KMS-11 (cell line): ENCODE data around the gene ELFN1.

Experiments
- H2AFZ ChIP-seq: fragments of 200-600 bp; sonication (generic); 2 replicates; pipeline ENCODE4 v1.6.1; 2016; ENCODE audit warnings: antibody characterized with exemption, mixed run types, low read depth
- H3K27ac ChIP-seq: fragments of 200-600 bp; sonication (generic); 2 replicates; pipeline ENCODE4 v1.6.1; 2016; ENCODE audit warnings: mild to moderate bottlenecking, mixed run types
- H3K27me3 ChIP-seq: fragments of 200-600 bp; sonication (generic); 2 replicates; pipeline ENCODE4 v1.6.1; 2017; ENCODE audit warnings: mild to moderate bottlenecking, low read depth, mixed run types, moderate library complexity; ENCODE audit not compliant: insufficient read depth
- H3K36me3 ChIP-seq: fragments of 200-600 bp; sonication (generic); 2 replicates; pipeline ENCODE4 v1.6.1; 2017; ENCODE audit warnings: mild to moderate bottlenecking, mixed run types; ENCODE audit not compliant: insufficient read depth
- H3K4me1 ChIP-seq: fragments of 200-600 bp; sonication (generic); 2 replicates; pipeline ENCODE4 v1.6.1; 2016; ENCODE audit warnings: mild to moderate bottlenecking, low read depth, mixed run types; ENCODE audit not compliant: poor library complexity, severe bottlenecking
- H3K4me2 ChIP-seq: fragments of 200-600 bp; sonication (generic); 2 replicates; pipeline ENCODE4 v1.7.0; 2016; ENCODE audit warnings: mild to moderate bottlenecking, mixed run types
- H3K4me3 ChIP-seq: fragments of 200-600 bp; sonication (generic); IDR thresholded peaks from 2 replicates; pipeline ENCODE4 v1.6.1; 2017; ENCODE audit warnings: low read depth, low read length, mixed read lengths; ENCODE audit not compliant: insufficient read depth
- H3K79me2 ChIP-seq: fragments of 200-600 bp; sonication (generic); 2 replicates; pipeline ENCODE4 v1.6.1; 2016; ENCODE audit warnings: low read depth, mixed run types; ENCODE audit not compliant: insufficient read depth
- H3K9ac ChIP-seq: fragments of 200-600 bp; sonication (generic); 2 replicates; pipeline ENCODE4 v1.6.1; 2016; ENCODE audit warnings: mild to moderate bottlenecking, mixed run types
- H4K20me1 ChIP-seq: fragments of 200-600 bp; sonication (generic); 2 replicates; pipeline ENCODE4 v1.6.1; 2016; ENCODE audit warnings: mild to moderate bottlenecking, mixed run types; ENCODE audit not compliant: insufficient read depth
- CTCF ChIP-seq: fragments of 200-600 bp; sonication (generic); conservative IDR thresholded peaks from 2 replicates; pipeline ENCODE4 v1.6.1; 2017; ENCODE audit warnings: low read depth, mild to moderate bottlenecking, antibody characterized with exemption, low read length, moderate library complexity, mixed read lengths

Gene ELFN1

GRCh38 chr7:1729183-1729582 is 59.1 kb downstream of the ELFN1 start:
- H3K4me3 ChIP-seq, result no peak overlapping the region
- no peak overlapping the region for H2AFZ ChIP-seq
- no peaks in the 10 kb centered on the region for H3K36me3 ChIP-seq
- H3K79me2 ChIP-seq, result no peaks in the 10 kb centered on the region
- peaks cover 87% of the 10 kb centered on the region for H3K27me3 ChIP-seq
- H4K20me1 ChIP-seq, result no peaks in the 10 kb centered on the region
- peaks cover 15% of the 10 kb centered on the region for H3K4me1 ChIP-seq
- no peak overlapping the region for H3K27ac ChIP-seq
- TF ChIP-seq CTCF, result no peak
- no peak overlapping the region for H3K9ac ChIP-seq
- no peak overlapping the region for H3K4me2 ChIP-seq

- H3K79me2 ChIP-seq, result no peaks in the 10 kb centered on the region
- H3K27ac ChIP-seq, result no peak overlapping the region
- no peaks in the 10 kb centered on the region for H3K36me3 ChIP-seq
- no peak overlapping the region for H3K4me2 ChIP-seq
- H4K20me1 ChIP-seq, result no peaks in the 10 kb centered on the region
- H3K4me1 ChIP-seq, result peaks cover 11% of the 10 kb centered on the region
- no peak overlapping the region for H2AFZ ChIP-seq
- H3K27me3 ChIP-seq, result peaks cover 85% of the 10 kb centered on the region
- no peak for TF ChIP-seq CTCF
- H3K4me3 ChIP-seq, result no peak overlapping the region
- no peak overlapping the region for H3K9ac ChIP-seq
These were observed 59.7 kb downstream of the ELFN1 start for GRCh38 chr7:1729773-1730172.

GRCh38 chr7:1732072-1732471 is 62.0 kb downstream of the ELFN1 start:
- no peak for TF ChIP-seq CTCF
- no peaks in the 10 kb centered on the region for H3K36me3 ChIP-seq
- peaks cover 93% of the 10 kb centered on the region for H3K27me3 ChIP-seq
- no peaks in the 10 kb centered on the region for H4K20me1 ChIP-seq
- no peak overlapping the region for H3K9ac ChIP-seq
- H3K79me2 ChIP-seq, result no peaks in the 10 kb centered on the region
- no peak overlapping the region for H3K4me2 ChIP-seq
- H3K27ac ChIP-seq, result no peak overlapping the region
- H3K4me3 ChIP-seq, result no peak overlapping the region
- no peaks in the 10 kb centered on the region for H3K4me1 ChIP-seq
- H2AFZ ChIP-seq, result no peak overlapping the region

- no peak overlapping the region for H3K4me2 ChIP-seq
- H3K27me3 ChIP-seq, result peaks cover 93% of the 10 kb centered on the region
- H3K79me2 ChIP-seq, result no peaks in the 10 kb centered on the region
- no peak for TF ChIP-seq CTCF
- H3K9ac ChIP-seq, result no peak overlapping the region
- H3K4me1 ChIP-seq, result no peaks in the 10 kb centered on the region
- H2AFZ ChIP-seq, result no peak overlapping the region
- no peaks in the 10 kb centered on the region for H3K36me3 ChIP-seq
- no peaks in the 10 kb centered on the region for H4K20me1 ChIP-seq
- H3K4me3 ChIP-seq, result no peak overlapping the region
- no peak overlapping the region for H3K27ac ChIP-seq
These were observed 62.6 kb downstream of the ELFN1 start for GRCh38 chr7:1732645-1733044.
